BJ (cell line): ENCODE data around the gene STX11. TPM values are rescaled to one million over a fixed set of nuclear protein-coding genes. Genes with fewer than 3 reads are reported as not detected.

Source experiments
- CTCF ChIA-PET: fragments of 350-600 bp; formaldehyde crosslinking; extraction: SDS; loops from one replicate; lab custom pipeline; 2021; ENCODE audit warnings: antibody characterized with exemption, inconsistent platforms; lab: Yijun Ruan, JAX
- POLR2A ChIA-PET: fragments of 300-600 bp; sonication (Branson Sonifier 250); formaldehyde crosslinking; extraction: SDS; loops from one replicate; lab custom pipeline; 2021; ENCODE audit warnings: antibody characterized with exemption; lab: Charles Lee
- DNase-seq: peaks from one replicate; pipeline ENCODE4 v3.0.0-alpha.2; 2011; ENCODE audit warnings: low read depth
- H3K27me3 ChIP-seq: 2 replicates; pipeline ENCODE4 v1.6.0; 2011; ENCODE audit warnings: low read length; ENCODE audit not compliant: control insufficient read depth, insufficient read depth
- H3K36me3 ChIP-seq: 2 replicates; pipeline ENCODE4 v1.5.1; 2011; ENCODE audit warnings: low read length; ENCODE audit not compliant: control insufficient read depth, insufficient read depth
- H3K4me3 ChIP-seq: 2 replicates; pipeline ENCODE4 v1.5.1; 2011; ENCODE audit warnings: low read depth, mild to moderate bottlenecking, control low read depth, low read length
- polyA plus RNA-seq: library from polyadenylated mRNA; depleted of rRNA; stranded (reverse); fragments of >200 nt; gene quantifications from 2 replicates; pipeline ENCODE4 v1.2.3, GENCODE V29; 2011; rRNA removed
- TF ChIP-seq, protein P1 (sequence below): IDR thresholded peaks from 2 replicates; pipeline ENCODE4 v1.5.1; 2011; ENCODE audit warnings: low read depth, mild to moderate bottlenecking, control low read depth, inconsistent platforms, low read length, moderate library complexity; ENCODE audit not compliant: insufficient read depth

Gene STX11
- polyA plus RNA-seq, 1 experiment, result 0.90 TPM

DNA sequence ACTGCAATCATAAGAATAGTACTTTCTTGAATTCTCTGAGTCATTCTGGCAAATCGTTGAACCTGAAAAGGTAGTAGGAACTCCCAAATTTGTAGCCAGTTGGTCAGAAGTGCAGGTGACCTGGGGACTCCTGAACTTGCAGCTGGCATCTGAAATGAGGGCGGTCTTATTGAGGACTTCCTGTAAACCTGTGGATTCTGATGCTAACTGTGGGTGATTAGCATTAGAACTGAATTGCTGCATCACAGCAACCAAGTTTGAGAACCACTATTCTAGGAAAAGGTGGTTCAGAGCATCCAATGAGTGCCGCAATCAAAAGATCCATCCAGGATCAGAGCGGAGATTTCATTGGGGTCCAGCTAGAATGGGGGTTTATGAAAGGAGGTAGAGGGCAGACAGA is 84.6 kb downstream of the STX11 start:
- ChIA-PET POLR2A (no interaction called here), CTCF (interaction anchor here (1.0 to 1.2 kb wide), 2 partner anchors 13 to 14 kb away, joined by 3 to 4 read pairs; no protein-coding TSS in a partner anchor)
- no peak for DNase-seq
- no peaks in the 10 kb centered on the region for H3K36me3 ChIP-seq
- H3K27me3 ChIP-seq, result no peaks in the 10 kb centered on the region
- no peak overlapping the region for H3K4me3 ChIP-seq
- TF ChIP-seq, protein P1, sequence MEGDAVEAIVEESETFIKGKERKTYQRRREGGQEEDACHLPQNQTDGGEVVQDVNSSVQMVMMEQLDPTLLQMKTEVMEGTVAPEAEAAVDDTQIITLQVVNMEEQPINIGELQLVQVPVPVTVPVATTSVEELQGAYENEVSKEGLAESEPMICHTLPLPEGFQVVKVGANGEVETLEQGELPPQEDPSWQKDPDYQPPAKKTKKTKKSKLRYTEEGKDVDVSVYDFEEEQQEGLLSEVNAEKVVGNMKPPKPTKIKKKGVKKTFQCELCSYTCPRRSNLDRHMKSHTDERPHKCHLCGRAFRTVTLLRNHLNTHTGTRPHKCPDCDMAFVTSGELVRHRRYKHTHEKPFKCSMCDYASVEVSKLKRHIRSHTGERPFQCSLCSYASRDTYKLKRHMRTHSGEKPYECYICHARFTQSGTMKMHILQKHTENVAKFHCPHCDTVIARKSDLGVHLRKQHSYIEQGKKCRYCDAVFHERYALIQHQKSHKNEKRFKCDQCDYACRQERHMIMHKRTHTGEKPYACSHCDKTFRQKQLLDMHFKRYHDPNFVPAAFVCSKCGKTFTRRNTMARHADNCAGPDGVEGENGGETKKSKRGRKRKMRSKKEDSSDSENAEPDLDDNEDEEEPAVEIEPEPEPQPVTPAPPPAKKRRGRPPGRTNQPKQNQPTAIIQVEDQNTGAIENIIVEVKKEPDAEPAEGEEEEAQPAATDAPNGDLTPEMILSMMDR, result no peak

Other genes with a start within 250 kb of the STX11 start
- gene PLAGL1, start 142.3 kb upstream of the STX11 start, polyA plus RNA-seq, result 32.7 and 68.0 TPM in 2 replicates
- 238 and 261 TPM in 2 replicates for gene SF3B5, start 54.9 kb upstream of the STX11 start, polyA plus RNA-seq
- gene UTRN, start 134.8 kb downstream of the STX11 start, polyA plus RNA-seq, result 25.6 and 33.2 TPM in 2 replicates